Right atrium auricular region (tissue), 2 donors: ENCODE data around the gene GRIN2A. TPM values are rescaled to one million over a fixed set of nuclear protein-coding genes. Genes with fewer than 3 reads are reported as not detected.

Experiments
- DNase-seq: peaks from one replicate; pipeline ENCODE4 v3.0.0-alpha.2; 2019; ENCODE audit warnings: low spot score
- H3K27ac ChIP-seq, 2 donors: fragments of 200-600 bp; sonication (generic); 1 replicate in 1 of 2; 2 replicates in 1 of 2; pipeline ENCODE4 v1.5.1; 2016 to 2019
- H3K27me3 ChIP-seq, 2 donors: fragments of 200-600 bp; sonication (generic); one replicate each; pipeline versions ENCODE4 v1.5.1 to v1.6.0; 2017 to 2019
- H3K36me3 ChIP-seq: fragments of 200-600 bp; sonication (generic); one replicate; pipeline ENCODE4 v1.5.1; 2016
- H3K4me1 ChIP-seq, 2 donors: fragments of 200-600 bp; sonication (generic); one replicate each; pipeline versions ENCODE4 v1.5.1 to v1.6.0; 2017 to 2019
- H3K4me3 ChIP-seq, 2 donors: fragments of 200-600 bp; sonication (generic); 1 replicate in 1 of 2; 2 replicates in 1 of 2; pipeline ENCODE4 v1.5.1; 2017 to 2019; ENCODE audit warnings: mild to moderate bottlenecking in 1 of 2, moderate library complexity in 1 of 2
- H3K9me3 ChIP-seq, 2 donors: fragments of 200-600 bp; sonication (generic); one replicate each; pipeline ENCODE4 v1.5.1; 2019
- total RNA-seq, 2 donors: library from RNA; depleted of rRNA; stranded (reverse); fragments of >200 nt; gene quantifications; one replicate each; pipeline ENCODE4 v1.1.0, GENCODE V29; 2016
- TF ChIP-seq, protein P1 (sequence below), 2 donors: fragments of 200-600 bp; sonication (generic); IDR thresholded peaks; one replicate each; pipeline ENCODE4 v1.5.1; 2019; ENCODE audit warnings: antibody characterized with exemption in 2 of 2

Gene GRIN2A
- total RNA-seq, 2 donors from 2014 or later: 3.8 to 7.4 TPM

DNA sequence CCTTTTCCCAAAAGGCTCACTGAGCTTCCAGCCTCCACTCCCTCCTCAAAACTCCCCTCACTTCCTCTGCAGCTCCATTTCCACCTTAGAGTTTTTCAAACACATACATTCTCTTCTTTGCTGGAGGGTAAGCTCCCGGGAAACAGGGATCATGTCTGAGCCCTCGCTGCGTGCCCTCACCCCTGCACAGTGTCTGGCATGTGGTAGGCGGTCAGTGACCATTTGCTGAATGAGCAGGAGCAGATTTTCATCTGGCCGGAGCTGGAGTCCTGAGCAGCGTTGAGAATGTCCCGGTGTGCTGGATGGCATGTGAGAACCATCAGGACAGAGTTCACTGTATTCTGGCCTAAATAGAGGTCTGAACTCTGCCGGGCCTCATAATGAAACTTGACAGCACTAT lies 274.5 kb downstream of the GRIN2A start:
- Histone ChIP-seq H3K36me3 (no peaks in the 10 kb centered on the region), H3K9me3 (no peaks in the 10 kb centered on the region), H3K27ac (no peak overlapping the region), H3K27me3 (no peaks in the 10 kb centered on the region), H3K4me3 (no peak overlapping the region), H3K4me1 (peaks cover 0 to 16% of the 10 kb centered on the region in 2 donors)
- no peak for DNase-seq
- TF ChIP-seq, protein P1, sequence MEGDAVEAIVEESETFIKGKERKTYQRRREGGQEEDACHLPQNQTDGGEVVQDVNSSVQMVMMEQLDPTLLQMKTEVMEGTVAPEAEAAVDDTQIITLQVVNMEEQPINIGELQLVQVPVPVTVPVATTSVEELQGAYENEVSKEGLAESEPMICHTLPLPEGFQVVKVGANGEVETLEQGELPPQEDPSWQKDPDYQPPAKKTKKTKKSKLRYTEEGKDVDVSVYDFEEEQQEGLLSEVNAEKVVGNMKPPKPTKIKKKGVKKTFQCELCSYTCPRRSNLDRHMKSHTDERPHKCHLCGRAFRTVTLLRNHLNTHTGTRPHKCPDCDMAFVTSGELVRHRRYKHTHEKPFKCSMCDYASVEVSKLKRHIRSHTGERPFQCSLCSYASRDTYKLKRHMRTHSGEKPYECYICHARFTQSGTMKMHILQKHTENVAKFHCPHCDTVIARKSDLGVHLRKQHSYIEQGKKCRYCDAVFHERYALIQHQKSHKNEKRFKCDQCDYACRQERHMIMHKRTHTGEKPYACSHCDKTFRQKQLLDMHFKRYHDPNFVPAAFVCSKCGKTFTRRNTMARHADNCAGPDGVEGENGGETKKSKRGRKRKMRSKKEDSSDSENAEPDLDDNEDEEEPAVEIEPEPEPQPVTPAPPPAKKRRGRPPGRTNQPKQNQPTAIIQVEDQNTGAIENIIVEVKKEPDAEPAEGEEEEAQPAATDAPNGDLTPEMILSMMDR (IDR thresholded peaks at IDR 0.05): no peak

DNA sequence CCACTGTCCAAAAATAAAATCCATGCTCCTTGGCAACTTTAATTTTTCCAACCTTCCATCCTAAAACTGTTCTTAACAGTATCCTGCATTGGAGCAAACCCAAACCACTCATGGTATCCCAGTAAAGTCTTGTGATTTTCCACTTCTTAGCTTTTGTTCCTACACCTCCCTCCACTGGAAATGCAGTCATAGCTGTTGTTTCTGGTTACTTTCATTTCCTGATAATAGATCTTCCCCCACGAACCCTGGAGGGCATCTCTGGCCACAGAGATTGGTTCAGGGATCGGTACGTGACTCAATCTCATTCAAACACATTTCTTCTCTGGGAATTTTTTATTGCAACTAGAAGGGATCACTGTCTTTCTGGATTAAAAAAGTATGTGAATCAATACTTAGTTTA lies 276.0 kb downstream of the GRIN2A start:
- Histone ChIP-seq H3K36me3 (no peaks in the 10 kb centered on the region), H3K27me3 (no peaks in the 10 kb centered on the region), H3K27ac (no peak overlapping the region), H3K9me3 (no peaks in the 10 kb centered on the region), H3K4me3 (no peak overlapping the region), H3K4me1 (peaks cover 0 to 16% of the 10 kb centered on the region in 2 donors)
- TF ChIP-seq, protein P1 (IDR thresholded peaks at IDR 0.05): no peak
- no peak for DNase-seq

DNA sequence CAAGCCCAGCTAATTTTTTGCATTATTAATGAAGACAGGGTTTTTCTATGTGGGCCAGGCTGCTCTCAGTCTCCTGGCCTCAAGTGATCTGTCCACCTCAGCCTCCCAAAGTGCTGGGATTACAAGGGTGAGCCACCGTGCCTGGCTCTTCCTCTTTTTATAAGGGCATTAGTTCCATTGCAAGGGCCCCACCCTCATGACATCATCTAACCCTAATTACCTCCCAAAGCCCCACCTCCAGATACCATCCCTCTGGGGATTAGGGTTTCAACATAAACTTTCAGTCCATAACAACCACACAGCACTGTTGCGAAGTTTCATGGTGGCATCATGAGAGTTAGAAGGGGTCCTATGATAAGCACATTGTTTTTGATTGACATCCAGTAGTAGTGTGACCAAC lies 277.7 kb downstream of the GRIN2A start:
- TF ChIP-seq, protein P1 (IDR thresholded peaks at IDR 0.05): no peak
- no peak for DNase-seq
- peaks cover 0 to 16% of the 10 kb centered on the region in 2 donors for H3K4me1 ChIP-seq

DNA sequence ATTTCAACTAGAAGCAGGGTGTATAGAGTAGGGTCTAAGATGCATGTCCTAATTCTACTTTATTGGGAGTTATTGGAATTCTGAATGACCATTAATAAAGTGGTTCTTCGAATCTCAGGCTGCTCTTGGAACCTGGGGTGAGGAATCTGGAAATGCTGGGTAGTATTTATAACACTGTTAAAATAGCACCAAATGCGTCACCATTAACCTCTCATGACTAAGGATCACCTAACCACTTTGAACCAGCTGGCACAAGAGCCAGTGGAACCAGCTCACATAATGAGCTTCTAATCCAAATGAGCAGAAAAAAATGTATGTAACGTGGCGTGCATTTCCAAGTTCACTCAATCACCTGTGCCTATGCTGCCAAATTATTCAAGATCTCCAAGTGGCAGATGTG lies 281.7 kb downstream of the GRIN2A start:
- Histone ChIP-seq H3K36me3 (no peaks in the 10 kb centered on the region), H3K9me3 (no peaks in the 10 kb centered on the region), H3K4me3 (no peak overlapping the region), H3K27ac (no peak overlapping the region), H3K27me3 (no peaks in the 10 kb centered on the region), H3K4me1 (no peaks in the 10 kb centered on the region)
- DNase-seq: no peak
- TF ChIP-seq, protein P1 (IDR thresholded peaks at IDR 0.05): no peak

More for the DNA sequence above, 277.7 kb downstream of the GRIN2A start:
- Histone ChIP-seq H3K4me3 (no peak overlapping the region), H3K36me3 (no peaks in the 10 kb centered on the region), H3K27me3 (no peaks in the 10 kb centered on the region), H3K27ac (no peak overlapping the region), H3K9me3 (no peaks in the 10 kb centered on the region)

DNA sequence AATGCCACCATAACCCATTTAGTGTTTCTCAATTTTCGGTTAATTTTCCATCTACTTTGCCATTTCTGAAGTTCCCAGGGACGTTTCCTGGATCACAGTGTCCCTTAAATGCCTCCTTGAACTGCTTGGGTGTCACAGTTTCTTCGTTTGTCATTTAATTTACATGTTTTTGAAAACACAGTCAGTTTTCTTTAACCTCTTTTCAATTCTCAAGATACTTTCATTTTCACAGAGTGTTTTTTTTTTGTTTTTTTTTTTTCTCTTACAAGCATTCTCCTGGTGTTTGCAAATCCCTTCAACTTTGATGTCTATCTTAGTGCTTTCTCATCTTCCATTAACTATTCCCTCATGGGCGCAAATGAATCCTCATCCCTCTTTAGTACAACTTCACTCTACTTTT lies 283.7 kb downstream of the GRIN2A start:
- no peaks in the 10 kb centered on the region for H3K27me3 ChIP-seq
- no peak overlapping the region for H3K27ac ChIP-seq
- no peaks in the 10 kb centered on the region for H3K4me1 ChIP-seq
- no peaks in the 10 kb centered on the region for H3K36me3 ChIP-seq
- TF ChIP-seq, protein P1 (IDR thresholded peaks at IDR 0.05): no peak
- DNase-seq: no peak
- H3K4me3 ChIP-seq: no peak overlapping the region
- no peaks in the 10 kb centered on the region for H3K9me3 ChIP-seq

DNA sequence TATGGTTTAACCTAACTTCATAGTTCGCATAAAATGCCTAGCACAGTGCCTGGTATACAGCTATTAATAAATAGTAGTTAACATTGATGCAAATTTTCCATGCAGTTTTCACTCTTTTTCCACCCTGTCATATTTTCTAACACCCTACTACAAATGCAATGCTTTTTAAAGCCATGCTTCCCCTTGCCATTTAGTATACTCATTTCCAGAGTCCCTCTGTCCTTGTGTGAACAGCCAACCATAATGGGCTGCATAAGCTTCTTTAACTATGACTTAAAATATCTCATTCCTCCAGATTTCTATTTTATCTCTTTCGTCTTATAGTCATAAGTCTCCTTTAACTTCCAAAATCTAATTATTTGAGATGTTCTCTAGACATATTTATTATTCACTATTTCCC lies 284.1 kb downstream of the GRIN2A start:
- Histone ChIP-seq H3K4me1 (no peaks in the 10 kb centered on the region), H3K27ac (no peak overlapping the region), H3K9me3 (no peaks in the 10 kb centered on the region), H3K36me3 (no peaks in the 10 kb centered on the region), H3K27me3 (no peaks in the 10 kb centered on the region), H3K4me3 (no peak overlapping the region)
- DNase-seq: no peak
- TF ChIP-seq, protein P1 (IDR thresholded peaks at IDR 0.05): no peak
